GM18517 (cell line): ENCODE data around the gene RNF166.

ENCODE experiments used
- ATAC-seq: cut with Tn5 transposase; IDR thresholded peaks from one replicate; pipeline ENCODE4 v1.9.1; 2021; ENCODE audit warnings: mild to moderate bottlenecking, moderate library complexity; ENCODE audit not compliant: unreplicated experiment

Gene RNF166

DNA sequence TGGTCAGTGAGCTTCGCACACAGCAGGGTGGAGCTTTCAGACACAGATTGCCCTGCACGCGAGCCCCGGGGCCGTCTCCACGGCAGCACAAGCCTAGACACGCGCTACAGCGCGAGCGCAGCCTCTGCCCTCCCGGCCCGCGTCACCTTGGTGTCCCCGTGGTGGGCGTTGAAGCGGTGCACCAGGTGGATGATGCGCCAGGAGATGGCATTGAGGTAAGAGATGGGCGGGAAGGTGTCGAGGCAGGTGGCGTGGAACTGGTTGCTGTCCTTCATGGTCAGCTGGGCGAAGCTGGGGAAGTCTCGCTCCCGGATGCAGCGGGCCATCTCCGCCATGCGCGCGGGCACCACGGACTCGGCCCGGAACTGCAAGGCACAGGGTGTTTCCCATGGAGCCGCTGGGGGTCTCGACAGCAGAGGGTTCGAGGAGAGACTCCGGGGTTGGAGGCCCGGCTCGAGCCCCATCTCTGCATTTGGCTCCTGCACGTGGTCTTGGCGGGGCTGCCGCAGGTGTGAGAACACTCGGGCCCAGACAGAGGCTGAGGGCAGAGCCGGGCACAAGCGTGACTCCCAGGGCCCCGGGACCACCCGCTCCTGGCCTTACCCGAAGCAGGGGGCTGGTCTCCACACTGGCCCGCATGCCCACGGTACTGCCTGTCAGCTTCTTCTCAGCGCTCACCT is 51.0 kb downstream of the RNF166 start:
- no peak for ATAC-seq

DNA sequence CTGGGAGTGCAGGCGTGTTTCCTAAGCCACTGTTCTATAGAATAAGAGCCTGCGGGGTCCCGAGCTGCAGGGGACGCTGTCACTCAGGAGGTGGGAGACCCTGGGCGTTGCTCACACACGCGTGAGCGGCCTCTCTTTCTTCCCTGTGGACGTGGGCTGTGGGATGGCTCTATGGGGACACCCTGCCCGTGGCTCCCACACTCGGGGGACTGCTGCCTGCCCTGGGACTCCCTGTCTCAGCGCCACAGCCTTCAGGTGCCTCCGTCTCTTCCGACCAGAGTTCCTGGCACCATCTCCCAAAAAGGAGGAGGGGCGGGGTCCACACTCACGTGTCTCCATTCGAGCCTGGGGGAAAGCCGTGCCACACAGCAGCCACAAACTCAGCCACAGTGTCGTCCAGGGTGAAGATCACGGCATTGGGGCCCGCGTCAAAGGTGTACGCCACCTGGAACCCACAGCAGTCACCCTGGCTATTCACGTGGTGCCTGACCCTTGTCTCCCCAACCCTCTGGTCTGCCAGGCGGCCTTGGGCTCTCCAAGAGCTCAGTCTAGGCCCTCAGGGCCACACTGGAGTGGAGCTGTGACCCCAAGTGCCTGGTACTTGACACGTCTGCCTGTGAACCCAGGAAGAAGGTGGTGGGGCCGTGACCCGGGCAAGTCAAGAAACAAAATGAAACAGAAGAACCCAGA is 51.7 kb downstream of the RNF166 start:
- no peak for ATAC-seq

DNA sequence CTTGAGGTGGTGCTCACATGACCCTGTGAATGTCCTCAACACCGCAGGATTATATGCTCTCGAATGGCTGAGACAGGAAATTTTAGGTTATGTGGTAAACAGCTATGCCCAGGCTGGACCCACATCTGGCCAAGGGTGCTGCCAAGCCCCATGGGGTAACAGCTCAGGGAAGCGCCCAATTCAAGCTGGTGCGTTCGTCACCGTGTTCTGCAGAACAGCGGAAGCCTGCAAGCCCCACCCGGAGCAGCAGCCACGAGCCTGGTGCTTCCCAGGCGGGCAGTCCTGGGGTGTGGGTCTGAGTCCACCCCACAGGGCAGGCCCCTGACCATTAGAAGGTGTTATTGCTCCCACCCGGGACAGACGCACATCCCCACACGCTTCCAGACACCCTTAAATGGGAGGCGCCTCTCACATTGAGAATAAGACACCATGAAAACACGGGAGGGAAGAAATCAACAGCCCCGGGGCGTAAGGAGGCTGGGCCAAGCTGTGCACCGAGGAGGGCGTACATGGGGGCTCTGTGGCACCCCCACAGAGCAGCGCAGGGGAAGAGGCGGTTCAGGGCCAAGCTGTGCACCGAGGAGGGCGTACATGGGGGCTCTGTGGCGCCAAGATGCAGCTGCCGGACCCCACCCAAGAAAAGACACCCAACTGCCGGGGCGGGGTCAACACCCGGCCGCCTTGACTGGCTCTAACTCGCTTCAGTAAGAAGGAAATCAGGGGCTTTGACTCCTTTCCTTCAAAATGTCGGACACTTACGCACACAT is 52.4 kb downstream of the RNF166 start:
- no peak for ATAC-seq

GRCh38 chr16:88653101-88653500 is 53.1 kb downstream of the RNF166 start:
- no peak for ATAC-seq

GRCh38 chr16:88652762-88653063 is 53.5 kb downstream of the RNF166 start:
- ATAC-seq, result no peak

DNA sequence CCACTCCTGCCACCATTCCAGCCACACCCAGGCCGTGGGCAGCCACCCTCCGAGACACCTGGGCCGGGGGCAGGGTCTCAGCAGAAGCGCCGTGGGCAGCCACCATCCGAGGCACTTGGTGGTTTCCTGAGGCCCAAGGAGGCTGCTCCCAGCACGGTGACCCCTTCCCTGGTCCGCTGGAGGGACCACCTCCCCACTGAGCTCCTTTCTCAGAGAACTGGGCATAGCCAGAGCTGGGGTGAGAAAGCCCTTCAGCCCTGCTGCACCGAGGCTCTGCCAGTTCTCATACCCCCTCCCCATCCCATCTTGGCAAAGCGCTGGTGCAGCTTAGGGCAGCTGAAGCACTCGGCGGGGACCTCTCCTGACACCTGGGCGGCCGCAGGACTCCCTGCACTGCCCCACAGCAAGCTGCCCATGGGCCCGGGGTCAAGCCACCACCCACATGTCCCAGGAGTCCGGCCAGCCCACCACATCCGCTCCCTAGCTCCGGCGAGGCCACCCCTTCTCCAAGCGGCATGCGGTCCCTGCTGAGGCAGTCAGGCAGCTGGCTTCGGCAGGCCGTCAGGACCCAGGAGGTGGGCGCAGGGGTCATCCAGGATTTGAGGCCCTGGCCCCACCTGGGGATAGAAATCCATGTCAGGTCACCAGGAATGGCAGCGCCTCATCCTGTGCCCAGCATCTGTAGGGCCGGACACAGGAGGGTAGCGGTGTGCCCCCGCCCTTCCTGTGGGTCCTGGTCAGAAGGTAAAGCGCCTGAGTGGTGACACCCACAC is 54.0 kb downstream of the RNF166 start:
- ATAC-seq, result no peak

DNA sequence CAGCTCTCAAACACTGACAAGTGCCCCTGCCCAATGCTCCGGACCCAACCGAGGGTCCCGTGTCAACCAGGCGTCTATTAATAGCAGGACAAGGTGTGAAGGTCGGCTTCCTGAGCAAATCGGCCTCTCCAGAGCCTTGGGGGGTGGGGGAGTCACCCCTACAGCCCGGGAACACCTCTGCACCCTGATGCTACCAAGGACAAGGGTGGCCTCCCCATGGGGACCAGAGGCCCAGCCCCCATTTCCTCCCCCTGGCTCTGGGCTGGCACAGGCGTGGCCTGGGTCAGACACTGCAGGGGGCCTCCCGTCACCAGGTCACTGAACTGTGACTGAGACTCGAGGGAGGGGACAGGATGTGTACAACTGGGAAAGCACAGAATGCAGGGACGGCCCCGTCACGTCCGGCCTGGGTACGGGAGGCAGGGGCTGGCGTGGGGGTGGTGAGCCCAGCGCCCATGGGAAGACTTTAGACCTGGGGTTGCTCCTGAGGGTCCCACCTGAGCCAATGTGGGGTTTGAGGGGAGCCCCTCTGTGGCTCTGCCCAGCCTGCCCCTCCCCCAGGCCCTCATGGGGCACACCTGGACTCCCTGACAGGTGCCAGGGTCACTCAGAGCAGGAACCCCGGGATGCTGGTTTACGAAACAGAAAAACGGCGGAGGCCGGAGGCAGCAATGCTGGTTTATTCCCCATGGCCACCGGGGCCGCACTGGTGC is 54.8 kb downstream of the RNF166 start:
- ATAC-seq, result peak; percentile 74

GRCh38 chr16:88650749-88651275 is 55.4 kb downstream of the RNF166 start, which contains the start of gene CYBA:
CYBA (minus strand) TSS chr16:88651053; CDS start chr16:88651013, 40 bp downstream.
- ATAC-seq, result peak; percentile 68

- ATAC-seq, result no peak
Observed at GRCh38 chr16:88649924-88650748, 56.1 kb downstream of the RNF166 start.

DNA sequence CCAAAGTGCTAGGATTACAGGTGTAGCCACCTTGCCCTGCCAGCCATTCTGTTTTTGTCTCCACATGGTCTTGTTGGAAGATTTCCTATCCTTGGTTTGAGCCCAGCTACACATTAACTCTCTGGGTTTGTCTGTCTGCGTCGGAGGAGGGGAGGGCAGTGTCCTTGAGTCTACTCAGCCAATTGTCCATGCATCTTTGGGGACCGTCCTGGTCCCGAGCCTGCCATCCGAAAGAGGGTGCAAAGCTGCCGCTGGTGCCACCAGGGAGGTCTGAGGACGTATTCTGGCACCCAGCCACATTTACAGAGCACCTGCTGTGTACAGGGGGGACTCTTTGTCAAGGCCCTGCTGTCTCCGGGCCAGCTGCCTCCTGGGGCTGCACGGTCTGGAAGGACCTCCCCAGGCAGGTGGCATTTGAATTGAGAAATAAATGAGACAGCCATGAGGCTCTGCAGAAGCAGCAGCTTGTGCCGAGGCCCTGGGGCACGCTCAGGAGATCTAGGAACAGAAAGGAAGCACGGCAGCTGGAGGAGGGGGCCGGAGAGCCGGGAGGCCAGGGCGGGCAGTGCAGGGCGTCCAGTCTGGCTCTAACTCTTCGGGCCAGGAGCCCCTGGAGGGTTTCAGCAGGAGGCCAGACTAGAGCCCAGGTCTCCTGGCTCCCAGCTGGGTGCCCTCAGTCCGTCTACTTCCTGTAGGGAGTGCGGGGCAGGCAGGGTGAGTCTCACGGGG is 56.8 kb downstream of the RNF166 start:
- no peak for ATAC-seq

GRCh38 chr16:88647178-88648070 is 58.8 kb downstream of the RNF166 start:
- ATAC-seq, result no peak
